Spleen (tissue), 7 donors: ENCODE measurements around the gene MFAP3.

Experiments
- CTCF ChIP-seq, 11 experiments: fragments of 200-600 bp in 7 of 11; fragments of 450-650 bp in 4 of 11; sonication (generic) in 4 of 11; IDR thresholded peaks in 8 of 11; conservative IDR thresholded peaks in 3 of 11; 1 replicate in 7 of 11; 2 replicates in 4 of 11; pipeline versions ENCODE4 v1.4.0 to v1.8.0; 2016 to 2021; ENCODE audit warnings: antibody characterized with exemption in 11 of 11, inconsistent platforms in 4 of 11, mild to moderate bottlenecking in 1 of 11
- POLR2A ChIP-seq, 3 donors: fragments of 450-650 bp; IDR thresholded peaks; one replicate each; pipeline ENCODE4 v1.5.1; 2017; ENCODE audit warnings: antibody characterized with exemption in 3 of 3, mild to moderate bottlenecking in 1 of 3
- POLR2AphosphoS5 ChIP-seq, 3 donors: sonication (generic); formaldehyde crosslinking; IDR thresholded peaks; one replicate each; pipeline ENCODE4 v1.5.1; 2017; ENCODE audit warnings: antibody characterized with exemption in 3 of 3
- donor health status: DM: no; HTN: no; CAD: no; lungs with moderate emphysema.
- donor health status: DM: no; HTN: no; CAD: no.
- donor health status: DM: no; HTN: no; CAD: no.

GRCh38 chr5:154000703-154001102 is 38.1 kb upstream of the MFAP3 start:
- TF ChIP-seq CTCF (IDR thresholded peaks at IDR 0.05 in 8 of 11, conservative IDR thresholded peaks at IDR 0.05 in 3 of 11) (no peak), POLR2AphosphoS5 (IDR thresholded peaks at IDR 0.05) (no peak), POLR2A (IDR thresholded peaks at IDR 0.05) (no peak)
